SK-N-MC (cell line): ENCODE measurements around the gene BSN.

Source experiments
- DNase-seq: peaks from one replicate; pipeline ENCODE4 v3.0.0-alpha.2; 2011; ENCODE audit warnings: low read depth, low spot score
- H3K27ac ChIP-seq: fragments of 200-600 bp; sonication (generic); 2 replicates; pipeline ENCODE4 v1.5.1; 2016; ENCODE audit warnings: mixed run types
- H3K36me3 ChIP-seq: fragments of 200-600 bp; sonication (generic); 2 replicates; pipeline ENCODE4 v1.6.1; 2017; ENCODE audit warnings: antibody characterized with exemption, low read length, mixed read lengths; ENCODE audit not compliant: insufficient read depth
- H3K4me3 ChIP-seq: fragments of 200-600 bp; sonication (generic); 2 replicates; pipeline ENCODE4 v1.5.1; 2016
- H3K9ac ChIP-seq: fragments of 200-600 bp; sonication (generic); 2 replicates; pipeline ENCODE4 v1.8.0; 2017; ENCODE audit warnings: mixed run types, mixed read lengths; ENCODE audit not compliant: insufficient read length
- H3K9me3 ChIP-seq: fragments of 200-600 bp; sonication (generic); 2 replicates; pipeline ENCODE4 v1.6.1; 2017; ENCODE audit warnings: low read depth, mild to moderate bottlenecking, antibody characterized with exemption, low read length, moderate library complexity, mixed read lengths
- EZH2 ChIP-seq: fragments of 200-600 bp; sonication (generic); IDR thresholded peaks from one replicate; pipeline ENCODE4 v1.6.1; 2017; ENCODE audit warnings: antibody characterized with exemption
- FOXP2 ChIP-seq: optimal IDR thresholded peaks from 2 replicates; pipeline ENCODE3; 2011; ENCODE audit warnings: mild to moderate bottlenecking, moderate library complexity; ENCODE audit not compliant: insufficient read depth; ENCODE audit errors: extremely low read length, control extremely low read depth
- POLR2AphosphoS5 ChIP-seq: IDR thresholded peaks from 2 replicates; pipeline ENCODE4 v1.6.1; 2012; ENCODE audit warnings: mild to moderate bottlenecking, low read depth, low read length, borderline replicate concordance

Gene BSN

DNA sequence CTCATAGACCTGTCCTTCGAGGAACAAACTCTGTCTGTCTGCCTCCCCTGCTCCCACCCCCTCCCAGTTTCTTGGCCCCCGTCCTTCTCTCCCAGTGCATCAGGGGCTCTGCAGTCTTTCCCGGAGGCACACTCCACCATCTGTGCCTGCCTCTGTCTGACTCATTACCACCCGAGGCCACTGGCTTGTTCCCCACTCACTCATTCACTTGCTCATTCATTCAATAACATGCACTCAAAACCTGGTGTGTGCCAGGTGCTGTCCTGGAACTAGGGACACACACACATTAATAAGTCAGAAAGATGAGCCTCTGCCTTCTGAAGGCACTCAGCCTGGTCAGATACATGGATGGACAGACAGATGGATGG, 152.8 kb downstream of the BSN start:
- no peak overlapping the region for H3K27ac ChIP-seq
- no peak overlapping the region for H3K4me3 ChIP-seq
- no peaks in the 10 kb centered on the region for H3K9me3 ChIP-seq
- no peaks in the 10 kb centered on the region for H3K36me3 ChIP-seq
- DNase-seq: no peak
- H3K9ac ChIP-seq: no peak overlapping the region
- no peak for TF ChIP-seq EZH2
- TF ChIP-seq POLR2AphosphoS5: no peak
- TF ChIP-seq FOXP2: no peak

DNA sequence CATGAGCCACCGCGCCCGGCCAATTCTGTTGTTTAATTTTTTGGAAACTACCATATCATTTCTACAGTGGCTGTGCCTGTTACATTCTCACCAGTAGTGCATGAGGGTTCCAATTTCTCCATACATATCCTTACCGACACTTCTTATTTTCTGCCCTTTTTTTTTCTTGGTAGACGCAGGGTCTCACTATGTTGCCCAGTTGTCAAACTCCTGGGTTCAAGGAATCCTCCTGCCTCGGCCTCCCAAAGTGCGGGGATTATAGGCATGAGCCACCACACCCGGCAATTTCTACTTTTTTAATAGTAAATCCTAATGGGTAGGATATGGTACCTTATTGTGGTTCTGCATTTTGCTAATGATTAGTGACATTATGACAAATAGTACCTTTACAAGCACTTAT, 155.6 kb downstream of the BSN start:
- Histone ChIP-seq H3K4me3 (no peak overlapping the region), H3K9me3 (no peaks in the 10 kb centered on the region), H3K9ac (no peak overlapping the region), H3K36me3 (no peaks in the 10 kb centered on the region), H3K27ac (no peak overlapping the region)
- no peak for DNase-seq
- TF ChIP-seq POLR2AphosphoS5 (no peak), EZH2 (no peak), FOXP2 (no peak)

DNA sequence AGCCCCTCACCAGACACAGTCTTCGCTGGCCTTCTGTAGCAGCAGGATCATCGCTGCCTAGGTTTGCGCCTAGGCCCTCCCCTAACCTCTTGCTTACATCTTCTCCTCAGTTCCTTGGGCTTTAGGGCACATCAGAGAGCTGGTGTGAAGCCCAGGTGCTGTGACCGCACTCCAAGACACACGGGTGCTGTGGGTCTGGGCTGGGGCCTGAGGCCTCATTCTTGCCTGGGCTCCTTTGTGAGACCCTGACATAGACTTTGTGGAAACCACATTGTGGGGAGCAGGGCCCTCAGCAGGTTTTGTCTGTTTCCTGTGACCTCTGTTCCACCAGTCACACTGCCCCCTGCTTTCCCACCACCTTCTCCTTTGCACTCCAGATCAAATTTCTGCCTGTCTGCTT, 157.2 kb downstream of the BSN start:
- H3K36me3 ChIP-seq: no peaks in the 10 kb centered on the region
- no peak overlapping the region for H3K27ac ChIP-seq
- H3K9ac ChIP-seq: no peak overlapping the region
- no peak overlapping the region for H3K4me3 ChIP-seq
- no peaks in the 10 kb centered on the region for H3K9me3 ChIP-seq
- TF ChIP-seq EZH2 (no peak), POLR2AphosphoS5 (no peak), FOXP2 (no peak)
- no peak for DNase-seq

DNA sequence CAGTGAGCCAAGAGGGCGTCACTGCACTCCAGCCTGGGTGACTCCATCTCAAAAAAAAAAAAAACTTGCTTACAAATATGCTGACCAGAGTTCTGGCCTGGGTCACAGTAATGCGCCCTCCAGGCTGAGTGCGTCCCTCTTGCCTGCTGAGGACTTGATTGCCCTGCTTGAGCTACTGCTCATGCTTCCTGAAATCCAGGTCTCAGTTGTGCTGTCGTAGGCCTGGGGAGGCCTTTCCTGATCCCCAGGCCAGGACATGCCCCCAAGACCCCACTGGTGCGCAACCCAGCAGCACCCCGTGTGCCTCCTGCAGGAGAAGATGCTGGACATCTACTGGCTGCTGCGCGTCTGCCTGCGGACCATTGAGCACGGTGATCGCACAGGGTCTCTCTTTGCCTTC, 157.9 kb downstream of the BSN start:
- no peak for DNase-seq
- H3K36me3 ChIP-seq: no peaks in the 10 kb centered on the region
- H3K4me3 ChIP-seq: no peak overlapping the region
- no peak for TF ChIP-seq POLR2AphosphoS5
- no peak for TF ChIP-seq EZH2
- no peak for TF ChIP-seq FOXP2
- no peak overlapping the region for H3K27ac ChIP-seq
- H3K9ac ChIP-seq: no peak overlapping the region
- no peaks in the 10 kb centered on the region for H3K9me3 ChIP-seq

DNA sequence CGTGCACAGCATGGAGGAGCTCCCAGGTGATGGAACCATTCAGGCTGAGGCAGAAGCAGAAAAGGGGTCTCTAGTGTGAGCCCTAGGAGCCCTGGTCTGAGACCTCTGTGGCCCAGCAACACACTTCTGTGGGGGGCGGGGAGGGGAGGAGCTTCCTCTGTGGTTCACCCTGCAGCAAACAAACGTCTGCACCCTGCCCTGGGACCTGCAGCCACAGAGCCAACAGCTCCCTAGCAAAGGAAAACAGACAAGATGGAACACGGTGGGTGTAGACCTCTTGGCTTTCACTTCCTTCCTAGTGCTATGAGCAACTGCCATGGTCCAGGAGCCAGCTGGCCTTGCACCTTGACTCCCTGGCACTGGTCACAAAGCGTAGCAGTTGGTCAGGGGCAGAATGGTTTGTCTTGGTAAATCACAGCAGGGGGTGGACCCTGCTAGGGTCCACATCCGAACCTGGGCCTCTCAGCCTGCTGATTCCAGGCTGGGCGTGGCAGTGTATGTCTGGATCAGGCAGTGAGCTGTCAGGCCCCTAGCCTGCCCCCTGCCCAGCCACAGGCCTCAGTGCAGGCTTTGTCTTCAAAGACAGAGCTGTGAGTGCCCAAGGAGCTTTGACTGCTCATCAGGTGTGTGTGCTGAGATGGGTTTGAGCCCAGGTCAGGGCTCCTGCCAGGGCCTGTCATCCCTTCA, 158.5 kb downstream of the BSN start:
- no peak for DNase-seq
- H3K36me3 ChIP-seq: no peaks in the 10 kb centered on the region
- H3K9ac ChIP-seq: no peak overlapping the region
- no peak overlapping the region for H3K27ac ChIP-seq
- no peak overlapping the region for H3K4me3 ChIP-seq
- TF ChIP-seq FOXP2: no peak
- TF ChIP-seq POLR2AphosphoS5: no peak
- no peak for TF ChIP-seq EZH2
- no peaks in the 10 kb centered on the region for H3K9me3 ChIP-seq

DNA sequence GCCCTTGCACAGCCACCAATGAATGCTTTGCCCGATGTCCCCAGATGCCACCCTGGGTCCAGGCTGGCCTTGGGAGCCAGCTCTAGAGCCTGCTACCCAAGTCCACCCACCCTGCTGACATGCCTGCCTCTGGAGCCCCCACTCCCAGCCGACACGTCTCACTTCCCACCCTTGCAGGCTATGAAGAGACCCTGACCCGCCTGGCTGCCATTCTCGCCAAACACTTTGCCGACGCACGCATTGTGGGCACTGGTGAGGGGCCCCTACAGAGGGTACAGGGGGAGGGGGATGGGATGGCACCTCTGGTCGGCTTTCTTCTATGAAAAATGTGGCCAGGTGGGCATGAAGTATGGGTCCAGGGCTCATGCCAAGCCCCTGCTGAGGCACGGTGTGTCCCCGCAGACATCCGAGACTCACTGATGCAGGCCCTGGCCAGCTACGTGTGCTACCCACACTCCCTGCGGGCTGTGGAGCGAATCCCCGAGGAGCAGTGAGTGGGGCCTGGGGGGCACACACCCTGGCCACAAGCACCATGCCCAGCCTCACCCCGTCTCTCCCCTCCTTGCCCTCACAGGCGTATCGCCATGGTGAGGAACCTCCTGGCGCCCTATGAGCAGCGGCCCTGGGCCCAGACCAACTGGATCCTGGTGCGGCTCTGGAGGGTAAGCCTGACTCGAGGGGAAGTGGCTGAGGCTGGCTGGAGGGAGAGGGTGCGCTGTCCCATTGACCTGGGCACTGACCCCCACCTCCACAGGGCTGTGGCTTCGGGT, 159.2 kb downstream of the BSN start:
- TF ChIP-seq EZH2: no peak
- TF ChIP-seq POLR2AphosphoS5: no peak
- TF ChIP-seq FOXP2: no peak
- Histone ChIP-seq H3K9ac (no peak overlapping the region), H3K27ac (no peak overlapping the region), H3K36me3 (no peaks in the 10 kb centered on the region), H3K4me3 (no peak overlapping the region), H3K9me3 (no peaks in the 10 kb centered on the region)
- DNase-seq: no peak

DNA sequence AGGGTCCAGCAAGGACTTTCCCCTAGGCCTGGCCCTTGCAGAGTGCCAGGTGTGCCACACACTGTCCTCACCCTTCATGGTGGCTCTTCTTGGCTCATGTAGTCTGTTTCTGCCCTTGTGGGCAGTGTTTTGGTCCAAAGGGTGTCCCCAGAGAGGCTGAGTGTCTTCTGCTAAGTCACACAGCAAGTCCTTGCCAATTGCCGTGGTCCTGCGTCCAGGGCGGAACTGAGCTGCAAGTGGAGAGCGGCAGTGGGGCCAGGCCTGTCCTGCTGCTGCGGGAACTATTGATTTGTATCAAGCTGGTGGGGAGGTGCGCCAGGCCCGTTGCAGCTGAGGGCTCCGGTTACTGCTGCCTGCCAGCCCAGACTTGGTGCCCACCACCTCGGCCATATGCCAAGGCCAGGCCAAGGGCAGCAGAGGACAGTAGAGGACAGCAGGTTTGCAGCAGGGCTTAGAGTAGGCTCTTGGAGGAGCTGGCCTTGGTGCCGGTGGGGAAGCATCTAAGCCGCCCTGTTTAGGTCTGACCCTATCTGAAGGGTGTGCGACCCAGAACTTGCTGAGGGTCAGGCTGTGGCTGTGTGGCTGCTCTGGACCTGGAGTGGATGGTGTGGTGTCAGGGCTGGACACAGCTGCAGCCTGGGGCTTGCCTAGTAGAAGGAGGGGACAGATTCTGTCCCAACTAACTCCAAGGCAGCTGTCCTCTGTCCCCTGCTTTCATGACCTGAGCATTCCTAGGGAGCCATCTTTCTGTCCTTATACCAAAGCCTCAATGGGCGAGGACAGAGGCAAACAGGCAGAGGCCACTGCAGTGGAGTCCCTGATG, 160.7 kb downstream of the BSN start:
- TF ChIP-seq FOXP2: no peak
- TF ChIP-seq EZH2: no peak

DNA sequence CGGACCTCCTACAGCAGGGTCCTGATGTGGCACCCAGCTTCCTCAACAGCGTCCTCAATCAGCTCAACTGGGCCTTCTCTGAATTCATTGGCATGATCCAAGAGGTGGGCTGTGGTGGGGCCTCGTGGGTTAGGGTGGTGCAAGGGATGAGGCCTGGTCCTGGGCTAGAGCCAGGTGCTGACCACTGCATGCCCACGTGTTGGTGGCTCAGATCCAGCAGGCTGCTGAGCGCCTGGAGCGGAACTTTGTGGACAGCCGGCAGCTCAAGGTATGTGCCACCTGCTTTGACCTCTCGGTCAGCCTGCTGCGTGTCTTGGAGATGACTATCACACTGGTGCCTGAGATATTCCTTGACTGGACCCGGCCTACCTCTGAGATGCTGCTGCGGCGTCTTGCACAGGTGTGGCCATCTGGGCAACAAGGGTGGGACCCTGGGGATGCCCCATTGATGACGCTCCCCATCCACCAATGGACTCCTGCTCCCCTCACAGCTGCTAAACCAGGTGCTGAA, 161.4 kb downstream of the BSN start:
- no peaks in the 10 kb centered on the region for H3K9me3 ChIP-seq
- H3K36me3 ChIP-seq: no peaks in the 10 kb centered on the region
- no peak overlapping the region for H3K9ac ChIP-seq
- TF ChIP-seq EZH2 (no peak), FOXP2 (no peak), POLR2AphosphoS5 (no peak)
- no peak overlapping the region for H3K27ac ChIP-seq
- DNase-seq: no peak
- no peak overlapping the region for H3K4me3 ChIP-seq

More for the DNA sequence above, 160.7 kb downstream of the BSN start:
- Histone ChIP-seq H3K9me3 (no peaks in the 10 kb centered on the region), H3K27ac (no peak overlapping the region), H3K9ac (no peak overlapping the region), H3K4me3 (no peak overlapping the region), H3K36me3 (no peaks in the 10 kb centered on the region)
- no peak for DNase-seq
